Measurements from ENCODE around the gene EML6. TPM values are rescaled to one million over a fixed set of nuclear protein-coding genes. Genes with fewer than 3 reads are reported as not detected.

EML6 gene
- total RNA-seq, 1 donor from 2014 or later: 8.1 TPM

- DNase-seq (ENCODE audit: low read depth, low spot score): no peak
- Mint-ChIP-seq H3K27me3 (ENCODE audit: low read depth) (no peaks in the 10 kb centered on the region), H3K27ac (ENCODE audit: unreplicated experiment) (no peak overlapping the region), H3K4me1 (no peaks in the 10 kb centered on the region), H3K36me3 (ENCODE audit: low read depth) (no peaks in the 10 kb centered on the region), H3K9me3 (no peaks in the 10 kb centered on the region), H3K4me3 (no peak overlapping the region)
- TF ChIP-seq CTCF (conservative IDR thresholded peaks at IDR 0.05): no peak
These were observed 181.4 kb downstream of the EML6 start for GRCh38 chr2:54904836-54905235.

GRCh38 chr2:54906716-54907115, 183.3 kb downstream of the EML6 start:
- H3K4me1 Mint-ChIP-seq: no peaks in the 10 kb centered on the region
- no peak overlapping the region for H3K27ac Mint-ChIP-seq (ENCODE audit: unreplicated experiment)
- no peaks in the 10 kb centered on the region for H3K9me3 Mint-ChIP-seq
- no peak for TF ChIP-seq CTCF (conservative IDR thresholded peaks at IDR 0.05)
- H3K27me3 Mint-ChIP-seq (ENCODE audit: low read depth): no peaks in the 10 kb centered on the region
- H3K4me3 Mint-ChIP-seq: no peak overlapping the region
- no peak for DNase-seq (ENCODE audit: low read depth, low spot score)
- H3K36me3 Mint-ChIP-seq (ENCODE audit: low read depth): no peaks in the 10 kb centered on the region

- H3K27ac Mint-ChIP-seq (ENCODE audit: unreplicated experiment): no peak overlapping the region
- DNase-seq (ENCODE audit: low read depth, low spot score): no peak
- H3K36me3 Mint-ChIP-seq (ENCODE audit: low read depth): peaks cover 3% of the 10 kb centered on the region
- H3K9me3 Mint-ChIP-seq: no peaks in the 10 kb centered on the region
- TF ChIP-seq CTCF (conservative IDR thresholded peaks at IDR 0.05): no peak
- H3K4me1 Mint-ChIP-seq: no peaks in the 10 kb centered on the region
- no peaks in the 10 kb centered on the region for H3K27me3 Mint-ChIP-seq (ENCODE audit: low read depth)
- H3K4me3 Mint-ChIP-seq: no peak overlapping the region
These were observed 184.2 kb downstream of the EML6 start for GRCh38 chr2:54907663-54908062.

GRCh38 chr2:54908591-54908990, 185.1 kb downstream of the EML6 start:
- no peak overlapping the region for H3K27ac Mint-ChIP-seq (ENCODE audit: unreplicated experiment)
- no peak for TF ChIP-seq CTCF (conservative IDR thresholded peaks at IDR 0.05)
- peaks cover 6% of the 10 kb centered on the region for H3K36me3 Mint-ChIP-seq (ENCODE audit: low read depth)
- no peaks in the 10 kb centered on the region for H3K4me1 Mint-ChIP-seq
- peaks cover 2% of the 10 kb centered on the region for H3K9me3 Mint-ChIP-seq
- no peaks in the 10 kb centered on the region for H3K27me3 Mint-ChIP-seq (ENCODE audit: low read depth)
- no peak for DNase-seq (ENCODE audit: low read depth, low spot score)
- H3K4me3 Mint-ChIP-seq: no peak overlapping the region

GRCh38 chr2:54909001-54909400, 185.5 kb downstream of the EML6 start:
- peaks cover 8% of the 10 kb centered on the region for H3K36me3 Mint-ChIP-seq (ENCODE audit: low read depth)
- H3K9me3 Mint-ChIP-seq: peaks cover 4% of the 10 kb centered on the region
- no peak overlapping the region for H3K27ac Mint-ChIP-seq (ENCODE audit: unreplicated experiment)
- TF ChIP-seq CTCF (conservative IDR thresholded peaks at IDR 0.05): no peak
- DNase-seq (ENCODE audit: low read depth, low spot score): no peak
- H3K4me3 Mint-ChIP-seq: no peak overlapping the region
- H3K4me1 Mint-ChIP-seq: no peaks in the 10 kb centered on the region
- no peaks in the 10 kb centered on the region for H3K27me3 Mint-ChIP-seq (ENCODE audit: low read depth)

- Mint-ChIP-seq H3K36me3 (ENCODE audit: low read depth) (peaks cover 8% of the 10 kb centered on the region), H3K4me3 (no peak overlapping the region), H3K27me3 (ENCODE audit: low read depth) (no peaks in the 10 kb centered on the region), H3K27ac (ENCODE audit: unreplicated experiment) (no peak overlapping the region), H3K4me1 (no peaks in the 10 kb centered on the region), H3K9me3 (peaks cover 4% of the 10 kb centered on the region)
- no peak for TF ChIP-seq CTCF (conservative IDR thresholded peaks at IDR 0.05)
- DNase-seq (ENCODE audit: low read depth, low spot score): no peak
These were observed 188.8 kb downstream of the EML6 start for GRCh38 chr2:54912305-54912704.
